HG03196 (cell line): Measurements from ENCODE around the gene LLGL1.
"Not testable (repeated sequence)": the region's sequence is repeated elsewhere in the genome, so short reads cannot be mapped to it uniquely, and the experiment has no call there.

Experiments
- ATAC-seq: cut with Tn5 transposase; IDR thresholded peaks from one replicate; pipeline ENCODE4 v1.9.1; 2021; ENCODE audit not compliant: unreplicated experiment

LLGL1 gene

GRCh38 chr17:18191967-18192366 is 33.5 kb upstream of the LLGL1 start:
- ATAC-seq, result no peak

- no peak for ATAC-seq
Measured at GRCh38 chr17:18194394-18194793, 31.0 kb upstream of the LLGL1 start.

GRCh38 chr17:18194804-18195203 is 30.6 kb upstream of the LLGL1 start:
- ATAC-seq, result no peak

- ATAC-seq, result no peak
Measured at GRCh38 chr17:18195246-18195645, 30.2 kb upstream of the LLGL1 start.

DNA sequence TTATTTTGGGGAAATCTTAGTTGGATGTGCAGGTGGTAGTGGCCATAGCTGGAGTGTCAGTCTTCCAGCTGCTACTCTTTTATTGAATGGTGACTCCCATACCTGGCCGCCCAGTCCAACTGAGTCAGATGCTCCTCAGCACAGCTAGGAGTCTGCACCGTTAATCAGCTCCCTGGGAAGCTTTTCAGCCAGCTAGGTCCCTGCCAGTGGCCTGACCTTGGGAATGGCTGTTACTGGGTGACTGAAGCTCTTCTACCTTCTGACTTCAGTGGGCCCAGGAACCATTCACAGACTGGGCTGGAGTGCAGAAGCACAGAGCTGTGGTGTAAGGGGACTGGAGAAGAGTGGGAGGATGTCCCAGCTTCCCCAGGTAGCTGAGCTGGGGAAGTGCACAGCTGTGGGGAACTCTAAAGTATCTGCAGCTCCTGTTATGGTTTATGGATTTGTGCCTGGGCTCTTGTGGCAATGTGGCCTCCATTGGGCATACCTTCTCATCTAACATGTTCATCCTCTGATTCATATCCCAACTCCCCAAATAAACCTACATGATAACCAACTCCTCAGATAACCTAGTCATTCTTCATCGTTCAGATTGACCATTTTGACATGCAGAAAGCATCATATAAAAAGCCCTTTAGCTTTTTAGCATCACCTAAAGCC is 27.8 kb upstream of the LLGL1 start:
- no peak for ATAC-seq

GRCh38 chr17:18198530-18198929 is 26.9 kb upstream of the LLGL1 start:
- no peak for ATAC-seq

DNA sequence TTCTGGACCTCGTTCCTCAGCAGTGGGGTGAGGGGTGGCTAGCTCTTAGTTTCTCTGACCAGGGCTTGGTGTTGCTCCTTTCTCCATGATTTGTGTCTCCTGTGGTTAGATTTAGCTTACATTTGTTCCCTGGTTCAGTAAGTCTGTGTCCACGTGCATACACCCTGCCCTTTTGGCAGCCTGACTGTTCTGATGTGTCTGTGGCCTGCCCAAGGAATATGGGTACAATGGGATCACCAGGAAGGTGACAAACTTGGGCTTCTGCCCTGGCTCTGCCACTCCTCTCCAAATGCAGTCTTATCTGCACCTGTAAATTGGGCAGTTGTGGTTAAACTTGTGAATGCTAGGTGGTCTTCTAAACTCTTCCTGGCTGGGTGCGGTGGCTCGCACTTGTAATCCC is 24.3 kb upstream of the LLGL1 start:
- no peak for ATAC-seq

- ATAC-seq, result no peak
Measured at GRCh38 chr17:18203308-18203707, 22.1 kb upstream of the LLGL1 start.

- ATAC-seq, result no peak
Measured at GRCh38 chr17:18205861-18206260, 19.6 kb upstream of the LLGL1 start.

DNA sequence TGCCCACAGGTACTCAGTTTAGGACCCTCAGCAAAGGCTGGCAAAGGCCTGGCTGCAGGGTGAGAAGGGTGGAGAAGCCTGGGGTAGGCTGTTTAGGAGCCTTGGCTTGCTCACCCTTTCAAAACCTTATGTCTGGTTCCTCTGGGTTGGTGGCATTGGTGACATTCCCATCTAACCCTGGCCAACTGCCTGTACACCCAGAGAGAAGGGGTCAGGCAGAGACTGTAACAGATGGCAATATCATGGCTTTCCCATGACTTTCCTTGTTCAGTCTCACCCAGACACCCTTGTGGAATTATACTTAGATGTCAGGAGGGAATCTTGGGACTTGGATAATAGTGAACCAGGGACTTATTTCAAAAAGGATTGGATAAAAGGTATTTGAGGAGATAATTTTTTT is 18.5 kb upstream of the LLGL1 start:
- ATAC-seq, result no peak

- no peak for ATAC-seq
Measured at GRCh38 chr17:18208092-18208491, 17.3 kb upstream of the LLGL1 start.

GRCh38 chr17:18213666-18214270 is 11.7 kb upstream of the LLGL1 start:
- no peak for ATAC-seq

- ATAC-seq, result not testable (repeated sequence)
Measured at GRCh38 chr17:18216906-18217305, 8.5 kb upstream of the LLGL1 start.

DNA sequence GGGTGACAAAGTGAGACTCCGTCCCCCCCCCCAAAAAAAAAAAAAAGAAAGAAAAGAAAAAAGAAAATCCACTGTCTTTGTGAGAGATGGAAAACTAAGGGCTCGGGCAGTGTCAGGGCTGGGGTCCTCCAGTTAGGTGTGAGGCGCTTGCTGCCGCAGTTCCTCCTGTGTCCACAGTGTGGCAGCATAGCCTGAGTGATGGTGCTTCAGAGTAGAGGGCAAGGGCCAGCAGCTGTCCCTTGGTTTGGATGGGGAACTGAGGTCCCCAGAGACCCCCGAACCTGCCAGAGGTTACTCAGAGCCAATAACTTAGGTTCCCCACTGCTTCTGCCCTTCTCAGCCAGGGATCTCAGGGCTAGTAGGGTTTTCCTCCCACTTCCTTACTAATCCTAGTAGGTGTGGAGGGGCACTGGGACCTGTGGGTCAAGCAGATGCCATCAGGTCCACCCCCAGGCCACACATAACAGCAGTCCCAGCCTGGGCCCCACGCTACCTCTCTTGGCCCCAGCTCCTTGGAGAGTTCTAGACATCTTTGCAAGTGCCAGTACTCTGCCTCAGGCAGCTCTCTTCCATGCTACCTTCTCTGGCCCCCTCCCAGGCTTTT is 7.9 kb upstream of the LLGL1 start:
- ATAC-seq, result no peak

DNA sequence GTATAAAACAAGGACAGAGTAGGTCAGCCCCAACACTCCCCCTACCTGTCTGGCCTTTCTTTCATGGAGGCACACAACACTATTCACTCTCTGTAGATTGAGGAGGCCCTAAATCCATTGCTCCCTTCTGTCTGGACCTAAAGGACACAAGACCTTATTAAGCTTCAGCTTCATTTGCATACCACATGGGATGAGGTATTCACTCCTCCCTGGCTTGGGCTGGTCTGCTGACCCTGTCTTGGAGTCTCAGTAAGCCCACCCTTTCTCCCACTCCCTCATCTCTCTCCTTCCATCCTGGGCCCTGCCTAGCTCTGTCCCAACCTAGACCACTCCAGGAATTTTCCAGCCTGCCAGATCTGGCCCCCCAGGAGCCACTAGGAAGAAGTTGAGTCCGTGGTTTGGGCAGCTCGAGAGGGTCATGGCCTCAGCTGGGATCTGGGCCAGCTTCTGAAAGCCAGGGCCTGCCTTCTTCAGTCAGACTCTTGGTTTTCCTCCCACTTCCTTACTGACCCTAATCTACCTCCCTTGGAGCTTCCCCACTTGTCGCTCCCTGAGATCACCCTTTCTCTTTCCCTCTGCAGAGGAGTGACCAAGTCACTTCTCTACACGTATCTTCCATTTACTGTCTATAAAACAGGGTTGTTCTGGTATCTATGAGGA is 6.5 kb upstream of the LLGL1 start:
- no peak for ATAC-seq

- ATAC-seq, result no peak
Measured at GRCh38 chr17:18224053-18224386, 1.4 kb upstream of the LLGL1 start.

DNA sequence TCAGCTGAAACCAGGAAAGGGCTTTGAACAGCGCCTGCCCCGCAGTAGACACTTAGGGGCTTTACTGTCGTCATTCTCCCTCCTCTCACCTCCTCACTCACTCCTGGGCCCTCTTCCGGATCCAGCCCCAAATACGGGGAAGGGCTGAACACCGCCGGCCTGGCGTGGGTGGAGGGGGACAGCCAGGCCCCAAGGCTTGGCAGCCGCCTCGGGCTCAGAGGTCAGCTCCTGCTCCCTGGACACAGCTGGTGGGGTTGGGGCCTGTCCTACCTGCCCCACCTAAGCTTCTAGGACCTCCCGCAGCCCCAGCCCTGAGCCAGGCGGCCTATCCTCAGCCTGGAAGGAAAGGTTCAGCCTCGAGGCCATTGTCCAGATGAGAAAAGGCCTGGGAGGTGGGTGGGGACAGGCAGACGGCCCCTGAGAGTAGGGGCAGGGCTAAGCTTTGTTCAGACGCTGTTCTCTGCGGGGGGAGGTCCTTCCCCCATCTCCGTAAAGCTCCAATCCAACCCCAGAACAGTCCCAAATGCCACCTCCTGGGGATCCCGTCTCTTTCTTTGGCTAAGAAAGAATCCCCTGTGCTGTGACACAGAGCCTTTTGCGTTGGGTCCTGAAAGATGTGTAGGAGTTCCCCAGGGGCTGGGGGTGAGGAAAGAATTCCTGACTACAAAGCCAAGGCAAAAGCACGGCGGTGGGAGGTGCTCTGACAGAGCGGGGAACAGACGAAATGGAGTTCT is 881 bp upstream of the LLGL1 start:
- no peak for ATAC-seq

GRCh38 chr17:18225642-18226283 is 328 bp downstream of the LLGL1 start:
- no peak for ATAC-seq

DNA sequence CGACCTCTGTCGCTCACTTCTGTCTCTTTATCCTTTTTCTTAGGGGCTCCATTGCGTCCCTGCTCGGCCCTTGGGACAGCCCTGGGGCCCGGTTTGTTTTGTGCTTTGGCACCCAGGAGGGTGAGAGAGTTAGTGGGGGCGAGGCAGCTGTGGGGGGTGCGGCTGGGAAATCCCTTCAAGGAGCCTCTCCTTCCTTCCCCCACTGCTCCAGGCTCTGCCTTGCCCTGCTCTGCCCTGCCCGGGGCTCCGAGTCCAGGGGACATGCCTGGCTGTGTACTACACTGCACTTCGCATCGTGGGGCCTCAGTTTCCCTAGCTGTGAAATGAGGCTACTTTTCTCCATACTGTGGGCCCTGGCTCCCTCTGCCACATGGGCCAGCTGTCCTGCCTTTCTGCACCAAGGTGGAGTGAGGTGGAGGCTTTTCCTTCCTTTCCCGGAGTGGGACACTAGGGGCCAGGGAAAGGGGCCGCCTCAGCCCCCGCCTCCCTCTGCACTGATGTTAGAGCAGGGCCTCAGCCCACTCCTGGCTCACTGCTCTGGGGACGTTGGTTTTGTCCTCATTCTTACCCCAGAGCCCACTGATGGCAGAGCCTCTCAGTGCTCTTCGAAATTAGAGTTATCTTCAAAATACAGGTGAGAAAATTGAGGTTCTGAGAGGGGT is 980 bp downstream of the LLGL1 start:
- ATAC-seq, result no peak

DNA sequence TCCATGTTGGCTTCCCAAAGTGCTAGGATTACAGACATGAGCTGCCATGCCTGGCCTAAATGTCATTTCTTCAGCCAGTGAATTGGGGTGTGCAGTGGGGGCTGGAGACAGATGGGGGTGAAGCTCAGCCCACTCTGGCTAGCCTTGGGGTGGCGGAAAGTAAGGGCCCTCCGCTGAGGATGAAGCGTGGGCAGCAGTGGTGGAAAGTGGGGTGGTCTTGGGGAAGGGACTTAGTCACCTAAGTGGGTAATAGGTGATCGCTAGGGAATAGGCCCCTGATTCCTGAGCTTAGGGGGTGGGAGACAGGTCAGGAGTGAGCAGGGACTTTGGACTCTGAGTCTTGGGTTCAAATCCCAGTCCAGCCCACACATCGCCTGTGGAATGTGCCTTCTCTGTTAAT is 2.2 kb downstream of the LLGL1 start:
- no peak for ATAC-seq
